Suppressor macrophage treated with lipopolysaccharide for 4 hours (primary cell): Measurements from ENCODE around the gene KLRC3.
A peak's percentile ranks its signal among the peaks of the same experiment; 100 is the strongest.
"Not testable (repeated sequence)": the region's sequence is repeated elsewhere in the genome, so short reads cannot be mapped to it uniquely, and the experiment has no call there.

Experiments
- DNase-seq: peaks from one replicate; pipeline ENCODE4 v3.0.0-alpha.2; 2020

The KLRC3 gene

GRCh38 chr12:10398168-10398567 lies 22.2 kb downstream of the KLRC3 start:
- DNase-seq: no peak

- no peak for DNase-seq
These were observed 23.1 kb downstream of the KLRC3 start for GRCh38 chr12:10397296-10397695.

GRCh38 chr12:10396176-10396575 lies 24.2 kb downstream of the KLRC3 start:
- DNase-seq: not testable (repeated sequence)

DNA sequence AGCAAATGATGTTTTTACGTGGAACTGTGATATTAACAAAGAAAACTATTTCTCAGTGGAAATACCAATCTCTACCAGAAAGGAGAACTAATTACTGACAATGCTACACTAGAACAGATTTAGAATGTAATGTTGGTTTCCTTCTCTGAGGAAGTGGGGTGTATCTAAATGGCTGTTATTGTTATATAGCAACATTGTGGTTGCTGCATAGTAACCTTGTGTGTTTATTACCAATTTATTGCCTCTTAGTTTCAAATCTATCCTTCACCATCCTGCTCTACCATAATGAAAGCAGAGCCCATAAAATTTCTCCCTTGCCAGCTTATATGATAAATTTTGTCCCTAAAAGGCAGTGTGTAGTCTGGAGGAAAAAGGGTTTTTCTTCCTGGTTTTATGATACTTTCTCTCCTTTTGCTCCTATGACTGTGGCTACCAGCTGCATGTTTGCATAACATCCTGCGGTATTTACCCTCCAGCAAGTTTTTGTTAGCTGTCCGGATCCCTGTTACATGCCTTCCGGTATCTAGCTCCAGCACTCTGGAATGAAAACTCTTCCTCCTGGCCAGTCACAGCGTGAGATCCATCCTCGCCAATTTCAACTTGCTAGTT lies 24.9 kb downstream of the KLRC3 start:
- DNase-seq: peak; percentile 65

- not testable (repeated sequence) for DNase-seq
These were observed 25.8 kb downstream of the KLRC3 start for GRCh38 chr12:10394531-10395152.

DNA sequence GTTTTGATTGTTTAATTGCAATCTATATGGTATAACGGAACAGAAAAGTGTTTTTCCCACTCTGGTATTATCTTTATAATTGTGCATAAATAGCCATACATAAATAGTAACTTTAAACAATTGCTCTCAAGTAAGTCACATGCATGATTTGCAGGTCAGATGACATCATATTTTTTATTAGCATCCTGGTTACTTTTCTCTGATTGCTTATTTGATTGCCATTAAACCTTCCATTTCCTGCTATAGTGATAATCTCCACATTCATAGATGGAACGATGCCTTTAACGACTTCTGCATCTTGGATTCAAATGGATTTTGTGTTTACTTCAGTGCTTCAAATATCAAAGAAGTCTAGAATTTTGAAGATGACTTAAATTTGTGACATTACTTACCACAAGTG lies 27.1 kb downstream of the KLRC3 start:
- no peak for DNase-seq

DNA sequence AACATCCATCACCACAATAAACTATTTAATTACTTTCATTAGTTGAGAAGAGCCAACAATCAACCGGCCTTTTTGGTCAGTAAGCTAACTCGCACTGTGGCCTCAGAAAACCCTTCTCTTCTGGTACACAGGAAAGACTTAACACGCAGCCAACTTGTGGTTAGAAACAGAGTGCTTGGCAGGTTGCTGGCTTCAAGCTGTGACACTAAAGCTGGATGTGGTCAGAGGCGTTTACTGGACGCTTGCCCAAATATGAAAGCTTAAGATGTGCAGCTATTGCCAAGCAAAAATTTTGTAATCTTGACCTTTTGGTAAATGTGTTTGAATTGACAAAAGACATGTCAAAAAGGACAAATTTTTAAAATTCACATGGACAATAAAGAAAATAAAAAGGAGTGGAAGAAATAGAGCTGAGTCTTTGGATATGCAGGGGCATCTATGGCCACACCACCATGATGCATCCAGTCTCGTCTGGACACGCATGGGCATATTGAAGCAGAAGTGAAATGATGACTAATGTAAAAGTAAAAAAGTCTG lies 27.9 kb downstream of the KLRC3 start:
- DNase-seq: peak; percentile 75

DNA sequence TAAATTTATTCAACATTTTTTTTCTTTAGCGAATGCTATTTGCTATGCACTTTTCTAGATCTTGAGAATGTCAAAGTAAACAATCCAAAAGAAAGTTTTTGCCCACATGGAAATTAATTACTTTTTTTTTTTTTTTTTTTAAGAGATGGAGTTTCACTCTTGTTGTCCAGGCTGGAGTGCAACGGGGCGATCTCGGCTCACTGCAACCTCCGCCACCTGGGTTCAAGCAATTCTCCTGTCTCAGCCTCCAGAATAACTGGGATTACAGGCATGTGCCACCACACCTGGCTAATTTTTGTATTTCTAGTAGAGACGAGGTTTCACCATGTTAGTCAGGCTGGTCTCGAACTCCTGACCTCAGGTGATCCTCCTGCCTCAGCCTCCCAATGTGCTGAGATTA lies 29.4 kb downstream of the KLRC3 start:
- not testable (repeated sequence) for DNase-seq

- no peak for DNase-seq
These were observed 30.5 kb downstream of the KLRC3 start, which contains the start of gene KLRK1 for GRCh38 chr12:10389904-10390303. Gene KLRK1 (minus strand): TSS chr12:10390041. CDS start chr12:10388810, 1,231 bp downstream.

DNA sequence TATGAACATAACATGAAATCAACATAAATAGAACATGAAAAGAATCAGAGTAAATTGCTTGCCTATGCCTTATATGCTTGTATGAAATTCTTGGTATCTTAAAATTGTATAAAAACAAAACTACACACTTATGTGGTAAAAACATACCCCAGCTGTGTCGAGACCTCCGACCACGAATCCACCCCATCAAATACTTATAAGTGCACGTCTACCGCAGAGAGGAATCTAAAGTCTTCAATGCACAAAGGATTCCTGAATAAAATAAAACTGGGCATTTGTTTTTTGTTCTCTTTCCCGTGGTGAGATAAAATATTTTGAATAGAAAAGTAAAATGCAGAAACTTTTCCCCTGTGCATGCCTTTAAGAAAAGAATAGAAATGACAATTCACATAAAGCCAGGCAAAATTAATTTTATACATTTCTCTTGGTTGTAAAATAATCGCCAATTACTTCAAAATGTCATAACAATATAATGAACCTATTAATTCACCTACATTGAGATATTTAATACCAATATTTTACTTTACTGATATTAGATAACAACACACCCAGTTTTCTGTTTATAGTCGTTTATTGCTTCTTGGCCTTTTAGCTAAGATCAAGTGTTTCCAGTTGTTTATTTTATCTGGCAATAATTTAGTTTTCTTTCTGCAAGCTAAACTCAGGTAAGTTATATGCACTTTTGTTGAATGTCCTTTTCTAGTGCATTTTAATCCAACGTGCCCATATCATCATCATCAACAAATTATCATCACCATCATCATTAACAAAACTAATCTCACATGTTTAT lies 31.6 kb downstream of the KLRC3 start:
- DNase-seq: no peak

GRCh38 chr12:10387498-10387897 lies 32.9 kb downstream of the KLRC3 start:
- DNase-seq: not testable (repeated sequence)

DNA sequence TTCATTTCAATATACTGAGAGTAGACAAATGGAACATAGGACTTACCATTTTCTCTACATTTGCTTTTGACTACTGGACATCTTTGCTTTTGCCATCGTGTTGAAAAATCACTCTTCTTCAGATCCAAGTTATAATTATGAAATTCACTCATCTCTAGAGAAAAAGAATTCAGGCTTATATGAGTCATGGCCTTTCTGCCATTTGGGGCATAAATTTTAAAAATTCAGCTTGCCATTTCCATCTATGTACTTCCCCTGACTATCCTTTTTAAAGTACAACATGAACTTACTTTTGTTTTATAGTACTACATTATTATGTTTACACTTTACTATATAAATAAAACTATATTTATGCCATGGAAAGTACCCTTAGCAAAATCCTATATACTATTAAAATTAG lies 33.5 kb downstream of the KLRC3 start:
- DNase-seq: no peak

- no peak for DNase-seq
These were observed 35.2 kb downstream of the KLRC3 start for GRCh38 chr12:10385166-10385613.

- no peak for DNase-seq
These were observed 36.2 kb downstream of the KLRC3 start for GRCh38 chr12:10384191-10384590.

DNA sequence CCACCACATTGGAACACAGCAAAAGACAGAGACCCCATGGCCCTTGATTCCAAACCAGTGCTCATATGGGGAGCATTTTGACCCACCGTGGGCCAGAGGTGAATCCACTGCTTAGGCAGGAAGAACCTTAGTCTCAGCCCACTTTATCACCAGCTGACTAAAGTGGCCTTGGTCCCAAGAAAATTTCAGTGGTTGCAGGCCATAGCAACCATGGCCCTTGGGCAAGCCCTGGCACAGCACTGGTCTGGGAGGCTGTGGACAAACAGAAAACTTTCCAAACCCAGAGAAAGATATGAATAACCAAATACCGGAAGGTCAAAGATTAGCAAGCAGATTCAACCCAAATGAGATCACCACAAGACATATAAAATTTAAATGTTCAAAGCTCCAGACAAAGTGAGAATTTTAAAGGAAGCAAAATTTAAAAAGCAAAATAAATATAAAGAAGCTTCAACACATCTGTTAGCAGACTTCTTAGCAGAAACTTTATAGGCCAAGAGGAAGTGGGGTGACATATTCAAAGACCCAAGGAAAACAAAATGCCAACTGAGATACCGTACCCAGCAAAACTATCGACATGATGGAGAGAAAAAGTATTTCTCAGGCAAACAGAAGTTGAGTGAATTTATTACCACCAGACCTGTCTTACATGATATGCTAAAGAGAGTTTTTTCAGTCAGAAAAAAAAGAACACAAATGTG lies 38.3 kb downstream of the KLRC3 start:
- no peak for DNase-seq

GRCh38 chr12:10378737-10379136 lies 41.7 kb downstream of the KLRC3 start:
- DNase-seq: not testable (repeated sequence)

GRCh38 chr12:10374624-10375018 lies 45.8 kb downstream of the KLRC3 start:
- no peak for DNase-seq

DNA sequence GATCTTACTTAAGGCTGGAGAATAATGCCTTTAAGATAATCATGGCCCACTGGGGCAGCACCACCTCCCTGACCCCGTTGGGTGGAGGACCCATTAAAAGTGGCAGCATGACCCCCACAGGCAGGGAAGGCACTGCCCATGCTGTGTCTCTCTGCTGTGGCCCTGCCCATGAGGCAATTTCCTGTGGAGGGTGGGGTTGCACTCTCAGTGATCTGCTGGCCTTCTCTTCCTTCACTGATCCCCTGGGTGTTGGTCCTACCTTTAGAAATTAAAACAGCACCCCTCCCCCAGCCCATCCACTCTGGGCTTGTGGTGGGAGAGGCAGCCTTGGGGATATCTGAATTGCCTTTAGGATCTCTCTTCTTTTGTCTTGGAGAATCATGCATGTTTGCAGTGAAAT lies 47.8 kb downstream of the KLRC3 start:
- DNase-seq: no peak

DNA sequence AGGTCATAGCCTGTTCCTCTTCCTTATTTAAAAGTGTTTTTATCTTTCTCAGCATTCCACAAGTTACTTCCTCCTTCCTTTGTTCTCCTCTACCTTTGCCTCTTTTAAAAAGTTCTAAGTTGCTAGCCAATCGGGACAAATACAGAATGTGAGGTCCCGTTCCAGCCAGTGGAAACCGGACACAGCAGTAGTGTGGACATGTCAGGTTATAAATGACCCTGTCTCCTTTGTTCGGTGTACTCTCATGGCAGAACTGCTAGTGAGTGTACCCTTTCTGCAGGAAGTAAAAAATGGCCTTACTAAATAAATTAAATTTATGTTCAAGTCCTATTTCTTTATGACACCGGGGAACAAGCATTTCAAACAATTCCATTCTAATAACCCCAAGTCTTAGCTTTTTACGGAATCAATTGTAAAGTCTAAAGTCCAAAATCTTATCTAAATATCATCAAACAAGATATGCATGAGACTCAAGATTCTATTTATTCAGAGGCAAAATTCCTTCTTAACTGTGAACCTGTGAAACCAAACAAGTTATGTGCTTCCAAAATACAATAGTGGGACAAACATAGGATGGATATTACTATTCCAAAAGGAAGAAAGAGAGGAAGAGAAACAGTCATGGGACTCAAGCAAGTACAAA lies 48.4 kb downstream of the KLRC3 start:
- DNase-seq: not testable (repeated sequence)

- no peak for DNase-seq
These were observed 50.6 kb downstream of the KLRC3 start for GRCh38 chr12:10369557-10370415.
